ENCODE results near the gene GRIFIN.

GRIFIN gene

DNA sequence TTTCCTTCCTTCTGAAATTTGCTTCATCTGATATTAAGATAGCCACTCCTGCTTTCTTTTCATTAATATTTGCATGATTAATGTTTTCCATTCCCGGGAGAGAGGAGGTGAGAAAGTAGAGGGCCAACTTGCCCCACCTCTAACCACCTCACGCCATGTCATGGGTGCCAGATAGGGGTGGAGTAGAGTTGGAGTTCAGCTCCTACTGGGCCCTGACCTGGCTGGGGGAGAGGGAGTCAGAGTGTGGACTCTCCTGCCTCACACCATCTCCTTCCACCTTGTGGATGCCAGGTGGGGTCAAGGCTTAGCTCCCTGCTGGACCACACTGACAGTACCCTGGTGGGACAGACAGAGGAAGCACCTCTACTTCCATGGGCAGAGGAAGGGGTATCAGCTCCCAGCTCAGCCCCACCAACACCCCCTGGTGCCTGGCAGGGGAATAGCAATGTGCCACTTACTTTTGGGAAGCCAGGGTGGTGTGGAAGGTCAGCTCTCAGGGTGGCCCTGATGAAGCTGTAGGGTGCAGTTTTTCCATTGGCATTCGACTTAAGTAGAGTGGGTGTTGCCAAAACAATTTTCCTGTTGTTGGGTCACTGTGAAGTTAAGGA, 44.8 kb downstream of the GRIFIN start:
- DNase-seq: no peak

DNA sequence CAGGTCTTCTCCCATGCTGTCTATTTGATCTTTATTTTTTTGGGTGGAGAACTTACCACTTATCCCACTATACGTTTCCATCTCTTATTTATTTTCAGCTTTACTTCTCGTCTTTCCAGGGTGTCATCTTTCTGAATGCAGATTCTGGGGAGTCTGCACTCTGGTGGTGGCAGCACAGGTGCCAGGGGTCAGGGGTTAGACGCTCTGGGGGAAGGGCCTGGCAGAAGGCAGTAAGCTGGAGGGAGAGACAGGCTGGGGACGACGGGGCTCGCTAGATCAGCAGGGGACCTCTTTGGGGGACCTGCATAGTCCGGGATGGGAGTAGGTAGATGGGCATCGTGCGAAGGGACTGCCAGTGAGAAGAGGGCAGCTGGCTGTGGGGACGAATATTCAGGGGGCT, 50.4 kb downstream of the GRIFIN start:
- no peak for DNase-seq
